ENCODE measurements around the gene CLTCL1.

- no peak for TF ChIP-seq CTCF (IDR thresholded peaks at IDR 0.05)
- TF ChIP-seq POLR2A (IDR thresholded peaks at IDR 0.05), result no peak
Observed at GRCh38 chr22:19242699-19243098, 48.8 kb downstream of the CLTCL1 start.

Measured in heart left ventricle (tissue), 13 donors.